ENCODE measurements around the gene KRT8. TPM values are rescaled to one million over a fixed set of nuclear protein-coding genes. Genes with fewer than 3 reads are reported as not detected.

The KRT8 gene
- total RNA-seq, 2 experiments from 2014 or later, result 0.16 to 0.89 TPM

GRCh38 chr12:52851787-52852186, 53.1 kb downstream of the KRT8 start:
- Histone ChIP-seq H3K36me3 (ENCODE audit: insufficient read depth, low read length) (no peaks in the 10 kb centered on the region), H3K4me1 (ENCODE audit: insufficient read depth, low read length, poor library complexity, severe bottlenecking) (peaks cover 35% of the 10 kb centered on the region), H3K9me2 (ENCODE audit: insufficient read depth, low read length) (no peaks in the 10 kb centered on the region), H3K4me2 (ENCODE audit: low read length) (peak overlapping the region; percentile 70), H2AFZ (ENCODE audit: low read length) (no peak overlapping the region), H4K20me1 (ENCODE audit: insufficient read depth, low read length) (no peaks in the 10 kb centered on the region), H3K4me3 (ENCODE audit: low read depth, low read length, poor library complexity, severe bottlenecking) (no peak overlapping the region), H3K79me2 (ENCODE audit: insufficient read depth, low read depth, low read length) (no peaks in the 10 kb centered on the region), H3K9me3 (ENCODE audit: low read length) (no peaks in the 10 kb centered on the region), H3K27ac (ENCODE audit: low read depth, low read length, poor library complexity, severe bottlenecking) (no peak overlapping the region)
- ChIA-PET POLR2A (no interaction called here), CTCF (ENCODE audit: unreplicated experiment) (no interaction called here)
- intact Hi-C loops (cut with micrococcal nuclease; ENCODE audit: unreplicated experiment), result no loop called here
- no TSS peak for BruUV-seq (replicated peaks)
- DNase-seq (ENCODE audit: low spot score), result no peak
- TF ChIP-seq EZH2phosphoT487 (IDR thresholded peaks at IDR 0.05; ENCODE audit: borderline replicate concordance, low read depth, low read length), result no peak
- no peak for TF ChIP-seq CTCF (conservative IDR thresholded peaks at IDR 0.05; ENCODE audit: low read length)

- no peaks in the 10 kb centered on the region for H4K20me1 ChIP-seq (ENCODE audit: insufficient read depth, low read length)
- H3K4me2 ChIP-seq (ENCODE audit: low read length), result peak overlapping the region; percentile 70
- BruUV-seq (replicated peaks), result no TSS peak
- TF ChIP-seq EZH2phosphoT487 (IDR thresholded peaks at IDR 0.05; ENCODE audit: borderline replicate concordance, low read depth, low read length) (no peak), CTCF (conservative IDR thresholded peaks at IDR 0.05; ENCODE audit: low read length) (no peak)
- H3K36me3 ChIP-seq (ENCODE audit: insufficient read depth, low read length), result no peaks in the 10 kb centered on the region
- ChIA-PET POLR2A (no interaction called here), CTCF (ENCODE audit: unreplicated experiment) (no interaction called here)
- peak overlapping the region; percentile 48 for H3K27ac ChIP-seq (ENCODE audit: low read depth, low read length, poor library complexity, severe bottlenecking)
- H3K4me3 ChIP-seq (ENCODE audit: low read depth, low read length, poor library complexity, severe bottlenecking), result peak overlapping the region; percentile 38
- H3K79me2 ChIP-seq (ENCODE audit: insufficient read depth, low read depth, low read length), result no peaks in the 10 kb centered on the region
- no peaks in the 10 kb centered on the region for H3K9me2 ChIP-seq (ENCODE audit: insufficient read depth, low read length)
- intact Hi-C loops (cut with micrococcal nuclease; ENCODE audit: unreplicated experiment), result no loop called here
- H3K9me3 ChIP-seq (ENCODE audit: low read length), result no peaks in the 10 kb centered on the region
- H2AFZ ChIP-seq (ENCODE audit: low read length), result peak overlapping the region; percentile 58
- H3K4me1 ChIP-seq (ENCODE audit: insufficient read depth, low read length, poor library complexity, severe bottlenecking), result peaks cover 35% of the 10 kb centered on the region
- DNase-seq (ENCODE audit: low spot score), result peak; percentile 70
These were observed 54.2 kb downstream of the KRT8 start for GRCh38 chr12:52850681-52851080.

GRCh38 chr12:52849511-52849910, 55.4 kb downstream of the KRT8 start:
- no TSS peak for BruUV-seq (replicated peaks)
- intact Hi-C loops (cut with micrococcal nuclease; ENCODE audit: unreplicated experiment), result no loop called here
- no peak for DNase-seq (ENCODE audit: low spot score)
- Histone ChIP-seq H3K36me3 (ENCODE audit: insufficient read depth, low read length) (no peaks in the 10 kb centered on the region), H2AFZ (ENCODE audit: low read length) (no peak overlapping the region), H3K27ac (ENCODE audit: low read depth, low read length, poor library complexity, severe bottlenecking) (no peak overlapping the region), H3K4me1 (ENCODE audit: insufficient read depth, low read length, poor library complexity, severe bottlenecking) (peaks cover 35% of the 10 kb centered on the region), H3K9me3 (ENCODE audit: low read length) (no peaks in the 10 kb centered on the region), H3K9me2 (ENCODE audit: insufficient read depth, low read length) (no peaks in the 10 kb centered on the region), H4K20me1 (ENCODE audit: insufficient read depth, low read length) (no peaks in the 10 kb centered on the region), H3K79me2 (ENCODE audit: insufficient read depth, low read depth, low read length) (no peaks in the 10 kb centered on the region), H3K4me3 (ENCODE audit: low read depth, low read length, poor library complexity, severe bottlenecking) (no peak overlapping the region), H3K4me2 (ENCODE audit: low read length) (no peak overlapping the region)
- CTCF ChIA-PET (ENCODE audit: unreplicated experiment), result no interaction called here
- TF ChIP-seq CTCF (conservative IDR thresholded peaks at IDR 0.05; ENCODE audit: low read length) (no peak), EZH2phosphoT487 (IDR thresholded peaks at IDR 0.05; ENCODE audit: borderline replicate concordance, low read depth, low read length) (no peak)
- POLR2A ChIA-PET, result no interaction called here

Measured in OCI-LY7 (cell line).